GM12892 (cell line): ENCODE measurements around the gene GCNT4.
A peak's percentile ranks its signal among the peaks of the same experiment; 100 is the strongest.

Experiments
- DNase-seq: peaks from one replicate; pipeline ENCODE4 v3.0.0; 2011; ENCODE audit not compliant: insufficient read length
- FAIRE-seq: peaks from 2 replicates; lab custom pipeline; 2011; peaks lifted over from hg19 to GRCh38; lab: Jason Lieb, UNC
- POLR2A ChIP-seq: IDR thresholded peaks from 2 replicates; pipeline ENCODE4 v1.6.1; 2011; ENCODE audit warnings: low read depth, low read length, control low read depth
- POLR2AphosphoS5 ChIP-seq: IDR thresholded peaks from 2 replicates; pipeline ENCODE4 v1.6.1; 2011; ENCODE audit warnings: low read depth, low read length, control low read depth
- TAF1 ChIP-seq: IDR thresholded peaks from 2 replicates; pipeline ENCODE4 v1.6.1; 2011; ENCODE audit warnings: low read depth, mild to moderate bottlenecking, control low read depth, low read length, borderline replicate concordance

The GCNT4 gene

GRCh38 chr5:75062925-75063531 lies 10.7 kb upstream of the GCNT4 start:
- no peak for DNase-seq
- TF ChIP-seq POLR2A (no peak), POLR2AphosphoS5 (no peak), TAF1 (no peak)
- no peak for FAIRE-seq

GRCh38 chr5:75059912-75060545 lies 7.7 kb upstream of the GCNT4 start:
- TF ChIP-seq POLR2A (no peak), POLR2AphosphoS5 (no peak), TAF1 (no peak)
- DNase-seq = no peak
- no peak for FAIRE-seq

- FAIRE-seq (no peak), DNase-seq (no peak)
- TF ChIP-seq TAF1 (no peak), POLR2A (no peak), POLR2AphosphoS5 (no peak)
Measured at GRCh38 chr5:75058986-75059535, 6.7 kb upstream of the GCNT4 start.

GRCh38 chr5:75057561-75057960 lies 5.2 kb upstream of the GCNT4 start:
- no peak for TF ChIP-seq POLR2A
- no peak for TF ChIP-seq TAF1
- no peak for TF ChIP-seq POLR2AphosphoS5
- FAIRE-seq = no peak
- no peak for DNase-seq

- no peak for DNase-seq
- FAIRE-seq = no peak
- no peak for TF ChIP-seq POLR2A
- no peak for TF ChIP-seq TAF1
- TF ChIP-seq POLR2AphosphoS5 = no peak
Measured at GRCh38 chr5:75055727-75056144, 3.4 kb upstream of the GCNT4 start.

- TF ChIP-seq POLR2A (no peak), TAF1 (no peak), POLR2AphosphoS5 (no peak)
Measured at GRCh38 chr5:75054134-75054930, 2.0 kb upstream of the GCNT4 start.

GRCh38 chr5:75053304-75054133 lies 1.2 kb upstream of the GCNT4 start:
- FAIRE-seq = peak; percentile 60
- peak; percentile 32 for DNase-seq
- TF ChIP-seq POLR2AphosphoS5 (no peak), POLR2A (no peak), TAF1 (no peak)

More at GRCh38 chr5:75054134-75054930, 2.0 kb upstream of the GCNT4 start:
- DNase-seq = no peak
- FAIRE-seq = no peak

- FAIRE-seq = no peak
- TF ChIP-seq TAF1 (no peak), POLR2A (no peak), POLR2AphosphoS5 (no peak)
- DNase-seq = peak; percentile 21
Measured at GRCh38 chr5:75053054-75053303, 621 bp upstream of the GCNT4 start.

GRCh38 chr5:75051217-75051751 lies 1.1 kb downstream of the GCNT4 start:
- DNase-seq = no peak
- TF ChIP-seq TAF1 = no peak
- TF ChIP-seq POLR2AphosphoS5 = no peak
- no peak for TF ChIP-seq POLR2A
- FAIRE-seq = peak; percentile 67

- no peak for TF ChIP-seq POLR2A
- no peak for TF ChIP-seq TAF1
- TF ChIP-seq POLR2AphosphoS5 = no peak
- FAIRE-seq (no peak), DNase-seq (no peak)
Measured at GRCh38 chr5:75050415-75050814, 1.9 kb downstream of the GCNT4 start.
